ENCODE data around the gene ZNF692.

The ZNF692 gene

GRCh38 chr1:248823517-248824001 lies 35.3 kb downstream of the ZNF692 start:
- TF ChIP-seq FOXP2 (optimal IDR thresholded peaks at IDR 0.05; ENCODE audit: borderline replicate concordance, extremely low read depth, extremely low read length, insufficient read depth) (no peak), POLR2AphosphoS5 (IDR thresholded peaks at IDR 0.05; ENCODE audit: low read depth, low read length) (no peak), SIN3A (IDR thresholded peaks at IDR 0.05; ENCODE audit: borderline replicate concordance, insufficient read depth, low read length) (no peak), TAF1 (IDR thresholded peaks at IDR 0.05; ENCODE audit: borderline replicate concordance, insufficient read depth, low read length) (no peak), REST (IDR thresholded peaks at IDR 0.05; ENCODE audit: insufficient read depth in 1 of 2, low read depth in 2 of 2, low read length in 2 of 2) (no peak)

- TF ChIP-seq REST (IDR thresholded peaks at IDR 0.05; ENCODE audit: insufficient read depth in 1 of 2, low read depth in 2 of 2, low read length in 2 of 2), result no peak
- no peak for TF ChIP-seq SIN3A (IDR thresholded peaks at IDR 0.05; ENCODE audit: borderline replicate concordance, insufficient read depth, low read length)
- TF ChIP-seq POLR2AphosphoS5 (IDR thresholded peaks at IDR 0.05; ENCODE audit: low read depth, low read length), result no peak
- no peak for TF ChIP-seq TAF1 (IDR thresholded peaks at IDR 0.05; ENCODE audit: borderline replicate concordance, insufficient read depth, low read length)
- TF ChIP-seq FOXP2 (optimal IDR thresholded peaks at IDR 0.05; ENCODE audit: borderline replicate concordance, extremely low read depth, extremely low read length, insufficient read depth), result no peak
Measured at GRCh38 chr1:248822148-248823032, 36.5 kb downstream of the ZNF692 start.

- TF ChIP-seq POLR2AphosphoS5 (IDR thresholded peaks at IDR 0.05; ENCODE audit: low read depth, low read length) (no peak), REST (IDR thresholded peaks at IDR 0.05; ENCODE audit: insufficient read depth in 1 of 2, low read depth in 2 of 2, low read length in 2 of 2) (no peak), TAF1 (IDR thresholded peaks at IDR 0.05; ENCODE audit: borderline replicate concordance, insufficient read depth, low read length) (no peak), SIN3A (IDR thresholded peaks at IDR 0.05; ENCODE audit: borderline replicate concordance, insufficient read depth, low read length) (no peak), FOXP2 (optimal IDR thresholded peaks at IDR 0.05; ENCODE audit: borderline replicate concordance, extremely low read depth, extremely low read length, insufficient read depth) (no peak)
Measured at GRCh38 chr1:248821641-248822040, 37.2 kb downstream of the ZNF692 start.

- TF ChIP-seq SIN3A (IDR thresholded peaks at IDR 0.05; ENCODE audit: borderline replicate concordance, insufficient read depth, low read length) (no peak), REST (IDR thresholded peaks at IDR 0.05; ENCODE audit: insufficient read depth in 1 of 2, low read depth in 2 of 2, low read length in 2 of 2) (no peak)
Measured at GRCh38 chr1:248821101-248821500, 37.8 kb downstream of the ZNF692 start.
